ENCODE data around the gene FANCD2. TPM values are rescaled to one million over a fixed set of nuclear protein-coding genes. Genes with fewer than 3 reads are reported as not detected.
"Not testable (repeated sequence)": the region's sequence is repeated elsewhere in the genome, so short reads cannot be mapped to it uniquely, and the experiment has no call there.

Gene FANCD2
- total and polyA plus RNA-seq, 5 donors, result 1.0 to 2.6 (median 1.4) TPM

- H3K27ac ChIP-seq (ENCODE audit: low read length), result no peak within 1 kb of the TSS
- WGBS, result 62% methylated on average over 28 of the region's 28 CpGs
- H3K9me3 ChIP-seq (ENCODE audit: control insufficient read depth, low read length), result no peaks in the 10 kb centered on the region
- no peaks in the 10 kb centered on the region for H3K27me3 ChIP-seq (ENCODE audit: control insufficient read depth, insufficient read depth)
- ATAC-seq (no peak), DNase-seq (no peak)
- H3K4me1 ChIP-seq (ENCODE audit: control insufficient read depth, insufficient read depth, low read length), result no peaks in the 10 kb centered on the region
- intact Hi-C loops (cut with DNase I), result no loop called here
- H3K4me3 ChIP-seq (ENCODE audit: low read length), result no peak within 1 kb of the TSS
Measured at GRCh38 chr3:10108091-10108490, 81.9 kb downstream of the FANCD2 start, which contains the start of gene FANCD2OS. TSS of gene FANCD2OS (minus strand) at chr3:10108255. CDS start at chr3:10104774, 3,481 bp downstream.

GRCh38 chr3:10115326-10116137 lies 89.3 kb downstream of the FANCD2 start, which contains the start of gene BRK1:
TSS of gene BRK1 (plus strand) at chr3:10115675. CDS start at chr3:10115702, 27 bp downstream.
- Histone ChIP-seq H3K4me1 (ENCODE audit: control insufficient read depth, insufficient read depth, low read length) (peaks cover 4% of the 10 kb centered on the region), H3K27ac (ENCODE audit: low read length) (peak within 1 kb of the TSS; percentile 90), H3K4me3 (ENCODE audit: low read length) (peak within 1 kb of the TSS; percentile 79), H3K27me3 (ENCODE audit: control insufficient read depth, insufficient read depth) (no peaks in the 10 kb centered on the region), H3K9me3 (ENCODE audit: control insufficient read depth, low read length) (no peaks in the 10 kb centered on the region)
- peak; percentile 95 to 99 (median 97) for DNase-seq
- intact Hi-C loops (cut with DNase I), result no loop called here
- ATAC-seq, result peak; percentile 100
- WGBS, result under 1% methylated on average over 54 of the region's 54 CpGs

GRCh38 chr3:10116138-10116460 lies 89.9 kb downstream of the FANCD2 start:
- Histone ChIP-seq H3K27ac (ENCODE audit: low read length) (peak overlapping the region; percentile 36), H3K9me3 (ENCODE audit: control insufficient read depth, low read length) (no peaks in the 10 kb centered on the region), H3K27me3 (ENCODE audit: control insufficient read depth, insufficient read depth) (no peaks in the 10 kb centered on the region), H3K4me1 (ENCODE audit: control insufficient read depth, insufficient read depth, low read length) (peaks cover 4% of the 10 kb centered on the region), H3K4me3 (ENCODE audit: low read length) (peak overlapping the region; percentile 79)
- under 1% methylated on average over 10 of the region's 10 CpGs for WGBS
- intact Hi-C loops (cut with DNase I), result no loop called here
- DNase-seq (no peak), ATAC-seq (peak; percentile 5 to 26)

GRCh38 chr3:10116928-10117327 lies 90.7 kb downstream of the FANCD2 start:
- no peak overlapping the region for H3K27ac ChIP-seq (ENCODE audit: low read length)
- no peak for ATAC-seq
- H3K9me3 ChIP-seq (ENCODE audit: control insufficient read depth, low read length), result no peaks in the 10 kb centered on the region
- 89% methylated on average over 4 of the region's 4 CpGs for WGBS
- DNase-seq, result no peak
- no peaks in the 10 kb centered on the region for H3K27me3 ChIP-seq (ENCODE audit: control insufficient read depth, insufficient read depth)
- no peak overlapping the region for H3K4me3 ChIP-seq (ENCODE audit: low read length)
- intact Hi-C loops (cut with DNase I), result no loop called here
- H3K4me1 ChIP-seq (ENCODE audit: control insufficient read depth, insufficient read depth, low read length), result peaks cover 4% of the 10 kb centered on the region

GRCh38 chr3:10119376-10119775 lies 93.1 kb downstream of the FANCD2 start:
- intact Hi-C loops (cut with DNase I), result no loop called here
- no peak overlapping the region for H3K4me3 ChIP-seq (ENCODE audit: low read length)
- no peak for DNase-seq
- 61% methylated on average over 4 of the region's 4 CpGs for WGBS
- no peaks in the 10 kb centered on the region for H3K27me3 ChIP-seq (ENCODE audit: control insufficient read depth, insufficient read depth)
- peaks cover 4% of the 10 kb centered on the region for H3K4me1 ChIP-seq (ENCODE audit: control insufficient read depth, insufficient read depth, low read length)
- no peaks in the 10 kb centered on the region for H3K9me3 ChIP-seq (ENCODE audit: control insufficient read depth, low read length)
- no peak for ATAC-seq
- no peak overlapping the region for H3K27ac ChIP-seq (ENCODE audit: low read length)

- DNase-seq (no peak), ATAC-seq (no peak)
- Histone ChIP-seq H3K4me3 (ENCODE audit: low read length) (no peak overlapping the region), H3K27ac (ENCODE audit: low read length) (no peak overlapping the region), H3K9me3 (ENCODE audit: control insufficient read depth, low read length) (no peaks in the 10 kb centered on the region), H3K27me3 (ENCODE audit: control insufficient read depth, insufficient read depth) (no peaks in the 10 kb centered on the region), H3K4me1 (ENCODE audit: control insufficient read depth, insufficient read depth, low read length) (peaks cover 3% of the 10 kb centered on the region)
- WGBS, result 92% methylated on average over 2 of the region's 2 CpGs
- intact Hi-C loops (cut with DNase I), result no loop called here
Measured at GRCh38 chr3:10121064-10121463, 94.8 kb downstream of the FANCD2 start.

GRCh38 chr3:10122724-10123123 lies 96.5 kb downstream of the FANCD2 start:
- Histone ChIP-seq H3K4me3 (ENCODE audit: low read length) (no peak overlapping the region), H3K4me1 (ENCODE audit: control insufficient read depth, insufficient read depth, low read length) (no peaks in the 10 kb centered on the region), H3K9me3 (ENCODE audit: control insufficient read depth, low read length) (no peaks in the 10 kb centered on the region), H3K27me3 (ENCODE audit: control insufficient read depth, insufficient read depth) (no peaks in the 10 kb centered on the region), H3K27ac (ENCODE audit: low read length) (no peak overlapping the region)
- no peak for DNase-seq
- 86% methylated on average over 4 of the region's 4 CpGs for WGBS
- intact Hi-C loops (cut with DNase I), result no loop called here
- ATAC-seq, result no peak

GRCh38 chr3:10135872-10136271 lies 109.6 kb downstream of the FANCD2 start:
- H3K9me3 ChIP-seq (ENCODE audit: control insufficient read depth, low read length); H3K4me1 ChIP-seq (ENCODE audit: control insufficient read depth, insufficient read depth, low read length); DNase-seq; ATAC-seq; H3K27me3 ChIP-seq (ENCODE audit: control insufficient read depth, insufficient read depth); intact Hi-C loops (cut with DNase I); H3K27ac ChIP-seq (ENCODE audit: low read length); H3K4me3 ChIP-seq (ENCODE audit: low read length): not testable (repeated sequence)
- 93% methylated on average over 9 of the region's 9 CpGs for WGBS

- no peak for ATAC-seq
- H3K9me3 ChIP-seq (ENCODE audit: control insufficient read depth, low read length), result no peaks in the 10 kb centered on the region
- H3K27me3 ChIP-seq (ENCODE audit: control insufficient read depth, insufficient read depth), result no peaks in the 10 kb centered on the region
- H3K4me3 ChIP-seq (ENCODE audit: low read length), result no peak overlapping the region
- no peak overlapping the region for H3K27ac ChIP-seq (ENCODE audit: low read length)
- intact Hi-C loops (cut with DNase I), result no loop called here
- 93% methylated on average over 25 of the region's 25 CpGs for WGBS
- peak in 1 of 3 donors; percentile 34 for DNase-seq
- no peaks in the 10 kb centered on the region for H3K4me1 ChIP-seq (ENCODE audit: control insufficient read depth, insufficient read depth, low read length)
Measured at GRCh38 chr3:10136426-10137005, 110.3 kb downstream of the FANCD2 start.

GRCh38 chr3:10137178-10137577 lies 110.9 kb downstream of the FANCD2 start:
- no peak overlapping the region for H3K4me3 ChIP-seq (ENCODE audit: low read length)
- H3K4me1 ChIP-seq (ENCODE audit: control insufficient read depth, insufficient read depth, low read length), result no peaks in the 10 kb centered on the region
- H3K9me3 ChIP-seq (ENCODE audit: control insufficient read depth, low read length), result no peaks in the 10 kb centered on the region
- ATAC-seq (no peak), DNase-seq (no peak)
- WGBS, result 92% methylated on average over 4 of the region's 4 CpGs
- H3K27me3 ChIP-seq (ENCODE audit: control insufficient read depth, insufficient read depth), result no peaks in the 10 kb centered on the region
- intact Hi-C loops (cut with DNase I), result no loop called here
- no peak overlapping the region for H3K27ac ChIP-seq (ENCODE audit: low read length)

- no peak for DNase-seq
- Histone ChIP-seq H3K4me1 (ENCODE audit: control insufficient read depth, insufficient read depth, low read length) (peaks cover 6% of the 10 kb centered on the region), H3K27me3 (ENCODE audit: control insufficient read depth, insufficient read depth) (no peaks in the 10 kb centered on the region), H3K27ac (ENCODE audit: low read length) (peak overlapping the region; percentile 2), H3K9me3 (ENCODE audit: control insufficient read depth, low read length) (no peaks in the 10 kb centered on the region), H3K4me3 (ENCODE audit: low read length) (no peak overlapping the region)
- WGBS, result 84% methylated on average over 23 of the region's 23 CpGs
- intact Hi-C loops (cut with DNase I), result no loop called here
- ATAC-seq, result no peak
Measured at GRCh38 chr3:10140996-10141546, 114.8 kb downstream of the FANCD2 start.
